NB4 (cell line): ENCODE data around the gene NIT1.

Experiments
- TF ChIP-seq, protein P1 (sequence below): IDR thresholded peaks from one replicate; pipeline ENCODE4 v1.5.1; 2012; ENCODE audit warnings: low read depth, low read length
- TF ChIP-seq, protein P2 (sequence below): IDR thresholded peaks from 2 replicates; pipeline ENCODE4 v1.6.1; 2011; ENCODE audit warnings: low read depth, low read length

DNA sequence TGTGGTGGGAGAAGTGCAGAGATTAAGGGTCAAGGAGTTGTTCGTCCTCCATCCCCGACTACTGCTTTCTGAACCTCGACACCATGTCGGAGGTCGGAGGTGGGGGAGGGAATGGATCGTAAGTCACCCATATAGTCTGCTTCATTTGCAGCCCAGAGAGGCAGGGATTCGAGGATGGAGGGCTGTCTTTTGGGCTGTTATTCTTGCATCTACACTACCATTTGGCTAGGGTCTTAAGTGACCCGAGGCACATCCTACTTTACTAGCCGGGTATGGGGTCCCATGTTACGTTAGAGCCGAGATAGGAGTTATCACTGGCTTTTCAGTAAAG, 42.0 kb downstream of the NIT1 start:
- TF ChIP-seq, protein P1, sequence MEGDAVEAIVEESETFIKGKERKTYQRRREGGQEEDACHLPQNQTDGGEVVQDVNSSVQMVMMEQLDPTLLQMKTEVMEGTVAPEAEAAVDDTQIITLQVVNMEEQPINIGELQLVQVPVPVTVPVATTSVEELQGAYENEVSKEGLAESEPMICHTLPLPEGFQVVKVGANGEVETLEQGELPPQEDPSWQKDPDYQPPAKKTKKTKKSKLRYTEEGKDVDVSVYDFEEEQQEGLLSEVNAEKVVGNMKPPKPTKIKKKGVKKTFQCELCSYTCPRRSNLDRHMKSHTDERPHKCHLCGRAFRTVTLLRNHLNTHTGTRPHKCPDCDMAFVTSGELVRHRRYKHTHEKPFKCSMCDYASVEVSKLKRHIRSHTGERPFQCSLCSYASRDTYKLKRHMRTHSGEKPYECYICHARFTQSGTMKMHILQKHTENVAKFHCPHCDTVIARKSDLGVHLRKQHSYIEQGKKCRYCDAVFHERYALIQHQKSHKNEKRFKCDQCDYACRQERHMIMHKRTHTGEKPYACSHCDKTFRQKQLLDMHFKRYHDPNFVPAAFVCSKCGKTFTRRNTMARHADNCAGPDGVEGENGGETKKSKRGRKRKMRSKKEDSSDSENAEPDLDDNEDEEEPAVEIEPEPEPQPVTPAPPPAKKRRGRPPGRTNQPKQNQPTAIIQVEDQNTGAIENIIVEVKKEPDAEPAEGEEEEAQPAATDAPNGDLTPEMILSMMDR, result no peak
- TF ChIP-seq, protein P2, sequence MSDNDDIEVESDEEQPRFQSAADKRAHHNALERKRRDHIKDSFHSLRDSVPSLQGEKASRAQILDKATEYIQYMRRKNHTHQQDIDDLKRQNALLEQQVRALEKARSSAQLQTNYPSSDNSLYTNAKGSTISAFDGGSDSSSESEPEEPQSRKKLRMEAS, result no peak
